Stimulated activated CD4-positive, alpha-beta T cell treated with anti-CD3 and anti-CD28 coated beads, Interleukin-2, amount 100 ng/mL, for 4 hours (primary cell): ENCODE results near the gene MYH10.
"Not testable (repeated sequence)": the region's sequence is repeated elsewhere in the genome, so short reads cannot be mapped to it uniquely, and the experiment has no call there.

ENCODE experiments used
- DNase-seq: peaks from one replicate; pipeline ENCODE4 v3.0.0-alpha.2; 2020; ENCODE audit warnings: low read depth

The MYH10 gene

GRCh38 chr17:8556074-8556473 is 74.5 kb downstream of the MYH10 start:
- no peak for DNase-seq

- DNase-seq: no peak
These were observed 75.5 kb downstream of the MYH10 start for GRCh38 chr17:8555062-8555461.

GRCh38 chr17:8552577-8553320 is 77.8 kb downstream of the MYH10 start:
- no peak for DNase-seq

- no peak for DNase-seq
These were observed 87.7 kb downstream of the MYH10 start for GRCh38 chr17:8542599-8543502.

GRCh38 chr17:8539976-8540375 is 90.5 kb downstream of the MYH10 start:
- not testable (repeated sequence) for DNase-seq

GRCh38 chr17:8537734-8538133 is 92.8 kb downstream of the MYH10 start:
- DNase-seq: no peak

- no peak for DNase-seq
These were observed 95.9 kb downstream of the MYH10 start for GRCh38 chr17:8534498-8535188.

GRCh38 chr17:8532021-8532420 is 98.5 kb downstream of the MYH10 start:
- no peak for DNase-seq

- DNase-seq: no peak
These were observed 107.9 kb downstream of the MYH10 start for GRCh38 chr17:8522577-8522976.

GRCh38 chr17:8520981-8521380 is 109.5 kb downstream of the MYH10 start:
- DNase-seq: no peak

GRCh38 chr17:8518850-8519249 is 111.7 kb downstream of the MYH10 start:
- no peak for DNase-seq

GRCh38 chr17:8518326-8518725 is 112.2 kb downstream of the MYH10 start:
- DNase-seq: no peak

GRCh38 chr17:8514801-8515200 is 115.7 kb downstream of the MYH10 start:
- DNase-seq: no peak

- no peak for DNase-seq
These were observed 124.4 kb downstream of the MYH10 start for GRCh38 chr17:8506145-8506544.

- DNase-seq: no peak
These were observed 125.9 kb downstream of the MYH10 start for GRCh38 chr17:8504460-8505207.

GRCh38 chr17:8503807-8504206 is 126.7 kb downstream of the MYH10 start:
- DNase-seq: no peak

GRCh38 chr17:8503368-8503767 is 127.2 kb downstream of the MYH10 start:
- no peak for DNase-seq

GRCh38 chr17:8502126-8502525 is 128.4 kb downstream of the MYH10 start:
- no peak for DNase-seq

- DNase-seq: no peak
These were observed 129.9 kb downstream of the MYH10 start for GRCh38 chr17:8500609-8501008.

GRCh38 chr17:8499614-8500013 is 130.9 kb downstream of the MYH10 start:
- no peak for DNase-seq

- DNase-seq: no peak
These were observed 131.4 kb downstream of the MYH10 start for GRCh38 chr17:8499171-8499570.

- DNase-seq: no peak
These were observed 134.4 kb downstream of the MYH10 start for GRCh38 chr17:8496081-8496480.
